Measurements from ENCODE around the gene GRAMD2B.

Gene GRAMD2B

GRCh38 chr5:126481243-126481642 lies 58.0 kb downstream of the GRAMD2B start:
- no peak for TF ChIP-seq CTCF (IDR thresholded peaks at IDR 0.05; ENCODE audit: control insufficient read depth, insufficient read depth, low read depth, low read length, missing control alignments)
- DNase-seq (ENCODE audit: low read depth), result no peak
- no peak overlapping the region for H3K4me3 ChIP-seq (ENCODE audit: control insufficient read depth, low read depth, low read length)

- no peak for DNase-seq (ENCODE audit: low read depth)
- no peak overlapping the region for H3K4me3 ChIP-seq (ENCODE audit: control insufficient read depth, low read depth, low read length)
- TF ChIP-seq CTCF (IDR thresholded peaks at IDR 0.05; ENCODE audit: control insufficient read depth, insufficient read depth, low read depth, low read length, missing control alignments), result no peak
Observed at GRCh38 chr5:126482591-126482990, 59.4 kb downstream of the GRAMD2B start.

DNA sequence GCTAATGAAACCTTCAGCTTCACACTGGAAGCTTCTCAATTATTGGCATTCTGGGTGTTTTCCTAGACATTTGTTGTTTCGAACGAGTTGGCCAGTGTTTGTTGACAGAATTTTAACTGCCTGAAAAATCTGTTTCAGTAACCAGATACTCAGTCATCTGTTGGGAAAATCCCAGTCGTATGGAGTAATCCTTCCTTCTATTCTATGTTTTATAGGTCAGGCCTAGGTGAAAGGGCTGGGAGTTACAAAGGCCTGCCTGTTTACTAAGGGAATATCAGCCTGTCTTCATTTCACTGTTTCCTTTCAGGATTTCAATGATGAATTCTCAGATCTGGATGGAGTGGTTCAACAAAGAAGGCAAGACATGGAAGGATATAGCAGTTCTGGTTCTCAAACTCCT lies 59.9 kb downstream of the GRAMD2B start:
- TF ChIP-seq CTCF (IDR thresholded peaks at IDR 0.05; ENCODE audit: control insufficient read depth, insufficient read depth, low read depth, low read length, missing control alignments), result no peak
- DNase-seq (ENCODE audit: low read depth), result no peak
- H3K4me3 ChIP-seq (ENCODE audit: control insufficient read depth, low read depth, low read length), result no peak overlapping the region

- H3K4me3 ChIP-seq (ENCODE audit: control insufficient read depth, low read depth, low read length), result no peak overlapping the region
- no peak for TF ChIP-seq CTCF (IDR thresholded peaks at IDR 0.05; ENCODE audit: control insufficient read depth, insufficient read depth, low read depth, low read length, missing control alignments)
- DNase-seq (ENCODE audit: low read depth), result no peak
Observed at GRCh38 chr5:126484253-126484652, 61.0 kb downstream of the GRAMD2B start.

- TF ChIP-seq CTCF (IDR thresholded peaks at IDR 0.05; ENCODE audit: control insufficient read depth, insufficient read depth, low read depth, low read length, missing control alignments), result no peak
- no peak for DNase-seq (ENCODE audit: low read depth)
- no peak overlapping the region for H3K4me3 ChIP-seq (ENCODE audit: control insufficient read depth, low read depth, low read length)
Observed at GRCh38 chr5:126486332-126486731, 63.1 kb downstream of the GRAMD2B start.

- DNase-seq (ENCODE audit: low read depth), result no peak
- H3K4me3 ChIP-seq (ENCODE audit: control insufficient read depth, low read depth, low read length), result no peak overlapping the region
- TF ChIP-seq CTCF (IDR thresholded peaks at IDR 0.05; ENCODE audit: control insufficient read depth, insufficient read depth, low read depth, low read length, missing control alignments), result no peak
Observed at GRCh38 chr5:126487596-126487995, 64.4 kb downstream of the GRAMD2B start.

- no peak for DNase-seq (ENCODE audit: low read depth)
- TF ChIP-seq CTCF (IDR thresholded peaks at IDR 0.05; ENCODE audit: control insufficient read depth, insufficient read depth, low read depth, low read length, missing control alignments), result no peak
- H3K4me3 ChIP-seq (ENCODE audit: control insufficient read depth, low read depth, low read length), result no peak overlapping the region
Observed at GRCh38 chr5:126488443-126489065, 65.3 kb downstream of the GRAMD2B start.

Data from AG09309 (cell line).